LNCaP clone FGC (cell line): ENCODE data around the gene HIGD1B.

Experiments
- DNase-seq: peaks from one replicate; pipeline ENCODE4 v3.0.0-alpha.2; 2011; ENCODE audit warnings: low read depth
- H3K4me3 ChIP-seq: 2 replicates; pipeline ENCODE4 v1.5.1; 2011; ENCODE audit warnings: mild to moderate bottlenecking, low read depth, low read length, control low read depth
- TF ChIP-seq, protein P1 (sequence below): IDR thresholded peaks from 2 replicates; pipeline ENCODE4 v1.5.1; 2012; ENCODE audit warnings: mild to moderate bottlenecking; ENCODE audit not compliant: control insufficient read depth, insufficient read depth; ENCODE audit errors: extremely low read depth

The HIGD1B gene

GRCh38 chr17:44829523-44830358 is 17.9 kb upstream of the HIGD1B start, which contains the start of gene GJC1:
GJC1 (minus strand) TSS chr17:44830287; CDS start chr17:44805817, 24,470 bp downstream.
- TF ChIP-seq, protein P1, sequence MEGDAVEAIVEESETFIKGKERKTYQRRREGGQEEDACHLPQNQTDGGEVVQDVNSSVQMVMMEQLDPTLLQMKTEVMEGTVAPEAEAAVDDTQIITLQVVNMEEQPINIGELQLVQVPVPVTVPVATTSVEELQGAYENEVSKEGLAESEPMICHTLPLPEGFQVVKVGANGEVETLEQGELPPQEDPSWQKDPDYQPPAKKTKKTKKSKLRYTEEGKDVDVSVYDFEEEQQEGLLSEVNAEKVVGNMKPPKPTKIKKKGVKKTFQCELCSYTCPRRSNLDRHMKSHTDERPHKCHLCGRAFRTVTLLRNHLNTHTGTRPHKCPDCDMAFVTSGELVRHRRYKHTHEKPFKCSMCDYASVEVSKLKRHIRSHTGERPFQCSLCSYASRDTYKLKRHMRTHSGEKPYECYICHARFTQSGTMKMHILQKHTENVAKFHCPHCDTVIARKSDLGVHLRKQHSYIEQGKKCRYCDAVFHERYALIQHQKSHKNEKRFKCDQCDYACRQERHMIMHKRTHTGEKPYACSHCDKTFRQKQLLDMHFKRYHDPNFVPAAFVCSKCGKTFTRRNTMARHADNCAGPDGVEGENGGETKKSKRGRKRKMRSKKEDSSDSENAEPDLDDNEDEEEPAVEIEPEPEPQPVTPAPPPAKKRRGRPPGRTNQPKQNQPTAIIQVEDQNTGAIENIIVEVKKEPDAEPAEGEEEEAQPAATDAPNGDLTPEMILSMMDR: no peak
- peak within 1 kb of the TSS; percentile 54 for H3K4me3 ChIP-seq
- DNase-seq: no peak

DNA sequence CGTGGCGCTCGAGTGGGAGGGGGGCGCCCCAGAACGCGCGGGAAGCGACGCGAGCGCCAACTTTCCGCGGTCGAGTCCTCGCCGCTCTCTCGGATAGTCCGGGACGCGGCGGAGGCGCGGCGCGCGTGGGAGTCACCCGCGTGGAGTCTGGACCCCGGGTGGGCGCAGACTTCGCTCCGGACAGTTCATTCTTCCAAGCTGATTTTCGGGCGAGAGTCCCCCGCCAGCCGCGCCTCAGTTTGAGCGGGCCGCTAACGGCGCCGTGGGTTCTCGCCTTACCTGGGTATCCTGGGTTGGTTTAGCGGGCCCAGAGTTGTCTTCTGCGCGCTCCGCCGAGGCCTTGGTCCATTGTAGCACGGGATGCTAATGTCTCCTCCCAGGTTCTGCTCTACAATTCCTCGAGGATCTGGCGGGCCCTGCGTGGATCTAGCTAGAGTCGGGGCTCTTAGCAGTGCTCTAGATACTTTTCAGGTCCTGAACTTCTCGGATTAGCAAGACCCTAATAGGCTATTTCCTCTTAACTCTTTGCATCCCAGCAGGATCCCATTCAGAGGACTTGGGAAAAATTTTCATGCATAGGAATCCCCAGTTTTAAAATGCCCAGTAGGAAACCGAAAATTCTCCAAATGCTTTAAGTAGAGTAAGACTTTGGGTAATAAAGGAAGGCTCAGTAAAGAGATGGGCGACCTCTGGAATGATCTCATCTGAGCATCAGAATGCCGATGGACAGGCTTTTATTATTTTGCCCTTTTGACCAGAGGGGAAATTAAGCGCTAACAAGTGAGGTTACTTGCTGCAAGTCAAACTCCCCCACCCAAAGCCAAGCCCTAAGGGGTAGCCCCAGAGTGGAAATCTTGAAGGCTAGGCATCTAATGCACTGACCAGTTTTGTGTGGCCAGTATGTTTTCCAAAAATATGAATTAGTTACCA is 17.1 kb upstream of the HIGD1B start:
- TF ChIP-seq, protein P1: no peak
- no peak for DNase-seq
- peak overlapping the region; percentile 54 for H3K4me3 ChIP-seq

DNA sequence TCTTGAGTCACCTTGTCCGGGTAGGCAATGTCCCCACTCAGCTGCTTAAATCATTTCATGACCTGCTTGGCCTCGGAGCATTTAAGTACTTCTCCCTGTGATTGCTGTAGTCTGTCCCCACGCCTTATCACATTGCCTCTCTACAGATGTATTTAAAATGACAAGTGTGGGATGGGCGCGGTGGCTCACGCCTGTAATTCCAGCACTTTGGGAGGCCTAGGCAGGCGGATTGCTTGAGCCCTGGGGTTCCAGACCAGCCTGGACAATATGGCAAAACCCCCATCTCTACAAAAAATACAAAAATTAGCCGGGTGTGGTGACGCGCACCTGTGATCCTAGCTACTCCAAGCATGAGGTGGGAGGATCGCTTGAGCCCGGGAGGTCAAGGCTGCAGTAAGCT is 16.3 kb upstream of the HIGD1B start:
- DNase-seq: no peak
- no peak overlapping the region for H3K4me3 ChIP-seq
- TF ChIP-seq, protein P1: no peak

GRCh38 chr17:44832805-44833204 is 14.9 kb upstream of the HIGD1B start:
- H3K4me3 ChIP-seq: no peak overlapping the region
- TF ChIP-seq, protein P1: no peak

GRCh38 chr17:44837196-44837595 is 10.5 kb upstream of the HIGD1B start:
- H3K4me3 ChIP-seq: no peak overlapping the region
- DNase-seq: no peak
- TF ChIP-seq, protein P1: no peak

More at GRCh38 chr17:44832805-44833204, 14.9 kb upstream of the HIGD1B start:
- no peak for DNase-seq

DNA sequence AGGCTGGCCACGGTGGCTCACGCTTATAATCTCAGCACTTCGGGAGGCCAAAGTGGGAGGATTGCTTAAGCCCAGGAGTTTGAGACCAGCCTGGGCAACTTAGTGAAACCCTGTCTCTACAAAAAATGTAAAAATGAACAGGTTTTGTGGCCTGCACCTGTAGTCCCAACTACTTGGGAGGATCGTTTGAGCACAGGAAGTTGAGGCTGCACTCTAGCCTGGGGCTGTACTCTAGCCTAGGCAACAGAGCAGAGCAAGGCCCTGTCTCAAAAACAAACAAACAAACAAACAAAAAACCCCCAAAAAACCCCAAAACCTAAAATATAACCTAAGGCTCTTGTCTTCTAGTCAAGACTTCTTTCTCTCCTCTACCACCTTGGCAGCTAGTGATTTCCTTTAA is 7.4 kb upstream of the HIGD1B start:
- TF ChIP-seq, protein P1: no peak
- H3K4me3 ChIP-seq: no peak overlapping the region
- DNase-seq: no peak
